Skeletal muscle tissue (tissue), 5 donors: ENCODE measurements around the gene RAD51. TPM values are rescaled to one million over a fixed set of nuclear protein-coding genes. Genes with fewer than 3 reads are reported as not detected.

ENCODE experiments used
- H3K27ac ChIP-seq: one replicate; pipeline ENCODE4 v1.7.0; 2013; ENCODE audit warnings: mild to moderate bottlenecking, low read depth, low read length, inconsistent platforms
- H3K27me3 ChIP-seq, 3 donors: one replicate each; pipeline ENCODE4 v1.7.0; 2013; ENCODE audit warnings: low read length in 3 of 3; ENCODE audit not compliant: control insufficient read depth in 3 of 3, insufficient read depth in 3 of 3
- H3K36me3 ChIP-seq, 3 donors: one replicate each; pipeline ENCODE4 v1.7.0; 2013; ENCODE audit warnings: low read length in 3 of 3; ENCODE audit not compliant: control insufficient read depth in 3 of 3, insufficient read depth in 3 of 3
- H3K4me1 ChIP-seq, 3 donors: one replicate each; pipeline ENCODE4 v1.7.0; 2013; ENCODE audit warnings: low read length in 3 of 3, mild to moderate bottlenecking in 3 of 3; ENCODE audit not compliant: control insufficient read depth in 3 of 3, insufficient read depth in 3 of 3
- H3K4me3 ChIP-seq, 3 donors: one replicate each; pipeline ENCODE4 v1.7.0; 2013; ENCODE audit warnings: low read length in 3 of 3
- H3K9ac ChIP-seq, 3 donors: one replicate each; pipeline ENCODE4 v1.7.0; 2013; ENCODE audit warnings: low read length in 3 of 3, mild to moderate bottlenecking in 3 of 3, moderate library complexity in 2 of 3, low read depth in 1 of 3
- H3K9me3 ChIP-seq, 3 donors: one replicate each; pipeline ENCODE4 v1.7.0; 2013; ENCODE audit warnings: low read length in 3 of 3; ENCODE audit not compliant: control insufficient read depth in 3 of 3
- small RNA-seq: library from RNA; depleted of rRNA; stranded (forward); fragments of <200 nt; gene quantifications from one replicate; pipeline ENCODE3, GENCODE V24; 2014
- total RNA-seq: library from RNA; depleted of rRNA; stranded (reverse); fragments of >200 nt; gene quantifications from one replicate; pipeline ENCODE4 v1.2.3, GENCODE V29; 2014
- donor health status: Osteomylitis.

Gene RAD51
- total RNA-seq, 1 donor from 2014 or later = 1.6 TPM

DNA sequence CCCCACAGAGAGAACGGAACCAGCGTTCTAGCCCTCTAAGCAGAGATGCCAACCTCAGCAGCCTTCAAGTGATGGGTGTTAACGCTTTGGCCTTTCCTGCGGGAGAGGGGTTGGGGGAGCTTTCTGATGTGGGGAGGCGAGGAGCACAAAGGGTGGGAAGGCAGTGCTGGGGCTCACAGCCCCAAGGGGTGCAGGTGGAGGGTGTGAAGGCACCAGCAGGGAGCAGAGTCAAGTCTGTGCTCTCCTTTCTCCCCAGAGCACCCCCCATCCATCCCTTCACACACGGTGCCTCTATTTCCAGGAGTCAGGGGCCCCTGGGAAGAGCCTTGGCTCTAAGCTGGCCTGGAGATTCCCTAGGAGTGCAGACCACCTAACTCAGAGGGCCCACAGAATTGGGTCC, 78.9 kb downstream of the RAD51 start:
- peaks cover 59 to 64% (median 61%) of the 10 kb centered on the region in 3 donors for H3K36me3 ChIP-seq
- H3K9ac ChIP-seq = no peak overlapping the region
- H3K9me3 ChIP-seq = no peaks in the 10 kb centered on the region

DNA sequence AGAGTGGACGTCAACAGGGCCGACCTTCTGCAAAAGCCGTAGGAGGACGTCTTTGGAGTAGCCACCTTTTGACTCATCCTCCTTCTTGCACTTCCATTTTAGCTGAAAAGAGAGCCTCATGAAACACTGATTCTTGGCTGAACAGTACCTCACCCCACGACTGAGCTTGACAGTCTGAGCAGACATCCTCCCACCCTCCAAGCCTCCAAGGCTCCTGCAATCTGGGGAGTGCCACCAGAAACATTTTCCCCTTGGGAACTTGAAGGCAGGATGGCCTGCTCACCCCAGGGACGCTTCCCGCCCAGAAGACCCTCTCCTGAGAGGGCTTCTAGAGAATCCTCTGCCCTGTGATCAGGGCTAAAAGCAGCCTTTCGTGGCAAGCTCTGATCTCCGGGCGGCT, 80.0 kb downstream of the RAD51 start:
- H3K4me3 ChIP-seq = no peak overlapping the region
- H3K4me1 ChIP-seq = peaks cover 4 to 10% (median 9%) of the 10 kb centered on the region in 3 donors
- H3K27me3 ChIP-seq = no peaks in the 10 kb centered on the region
- no peak overlapping the region for H3K9ac ChIP-seq
- no peaks in the 10 kb centered on the region for H3K9me3 ChIP-seq
- no peak overlapping the region for H3K27ac ChIP-seq
- peaks cover 67 to 72% (median 72%) of the 10 kb centered on the region in 3 donors for H3K36me3 ChIP-seq

More for the DNA sequence above, 78.9 kb downstream of the RAD51 start:
- Histone ChIP-seq H3K27ac (no peak overlapping the region), H3K4me3 (no peak overlapping the region), H3K27me3 (no peaks in the 10 kb centered on the region), H3K4me1 (peaks cover 7 to 17% (median 12%) of the 10 kb centered on the region in 3 donors)

DNA sequence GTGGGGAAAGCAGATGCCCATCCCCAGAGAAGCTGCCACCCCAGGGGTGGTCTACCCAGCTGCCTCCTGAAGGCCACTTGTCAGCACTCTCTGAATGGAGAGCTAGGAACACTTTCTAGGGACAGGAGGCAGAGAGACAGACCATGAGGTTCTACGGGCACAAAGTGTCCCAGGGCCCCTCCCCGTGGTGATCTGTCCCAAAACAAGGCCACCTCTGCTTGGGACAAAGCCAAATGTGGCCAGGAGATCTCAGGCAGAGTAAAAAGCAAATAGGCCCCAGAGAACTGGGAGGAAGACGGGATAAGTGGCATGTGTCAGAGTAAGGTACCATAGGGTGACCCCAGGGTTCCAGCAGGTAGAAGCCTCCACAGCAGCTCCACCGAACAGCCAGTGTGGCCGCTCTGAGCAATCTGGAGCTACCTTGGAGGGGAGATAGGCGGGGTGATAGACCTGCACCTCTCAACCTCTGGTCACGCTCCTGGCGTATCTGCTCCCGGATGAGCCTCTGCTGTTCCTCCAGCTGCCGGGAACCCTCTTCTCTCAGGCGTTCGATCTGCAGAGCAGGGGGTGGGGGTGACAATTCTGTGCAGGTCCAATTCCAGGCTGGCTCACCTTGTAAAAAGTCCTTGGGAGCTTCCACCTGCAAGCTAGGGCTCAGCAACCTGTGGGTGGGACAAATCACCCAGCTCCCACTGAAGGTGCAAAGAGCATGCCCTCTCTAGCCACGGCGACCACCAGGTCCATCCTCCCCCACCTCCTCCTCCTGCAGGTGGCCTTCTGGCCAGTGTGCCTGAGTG, 81.0 kb downstream of the RAD51 start:
- H3K36me3 ChIP-seq = peaks cover 67 to 70% (median 68%) of the 10 kb centered on the region in 3 donors
- H3K4me3 ChIP-seq = no peak overlapping the region
- no peak overlapping the region for H3K9ac ChIP-seq
- peaks cover 4 to 10% (median 9%) of the 10 kb centered on the region in 3 donors for H3K4me1 ChIP-seq
- no peak overlapping the region for H3K27ac ChIP-seq
- no peaks in the 10 kb centered on the region for H3K27me3 ChIP-seq
- H3K9me3 ChIP-seq = no peaks in the 10 kb centered on the region

DNA sequence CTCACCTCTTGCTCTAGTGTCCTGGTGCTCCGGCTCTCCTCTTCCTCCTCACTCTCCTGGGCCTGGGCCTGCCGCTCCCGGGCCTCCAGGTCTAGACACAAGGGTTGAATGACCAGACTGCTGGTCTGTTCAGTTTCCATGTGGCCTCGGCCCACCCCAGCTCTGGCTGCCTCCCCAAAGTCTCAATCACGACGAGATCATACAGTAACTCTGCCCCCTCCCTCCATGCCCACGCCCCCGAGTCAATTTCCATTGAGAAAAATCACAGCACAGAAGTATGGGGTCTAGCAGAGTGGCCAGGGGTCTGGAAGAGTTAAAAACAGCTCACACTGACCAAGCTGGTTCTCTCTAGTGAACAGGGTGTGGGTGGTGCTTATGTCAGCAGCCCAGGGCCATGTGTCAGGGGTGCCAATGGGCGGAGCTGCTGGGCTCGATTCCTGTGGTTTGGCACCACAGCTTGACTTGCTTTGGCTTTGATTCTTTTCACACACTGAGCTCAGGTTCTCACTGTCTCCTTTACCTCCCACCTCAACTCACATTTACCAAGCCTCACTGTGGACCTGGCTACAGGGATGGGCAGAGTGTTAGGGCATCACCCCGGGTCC, 81.7 kb downstream of the RAD51 start:
- Histone ChIP-seq H3K9me3 (no peaks in the 10 kb centered on the region), H3K27me3 (no peaks in the 10 kb centered on the region), H3K27ac (peak overlapping the region; percentile 21), H3K4me1 (peaks cover 4 to 10% (median 9%) of the 10 kb centered on the region in 3 donors), H3K36me3 (peaks cover 63 to 66% (median 64%) of the 10 kb centered on the region in 3 donors), H3K9ac (no peak overlapping the region), H3K4me3 (no peak overlapping the region)

Small RNAs within 50 kb of the gene (small RNA-seq; reads per million reads assigned to genes)
- not detected for gene SUMO2P15

Other genes with a start within 250 kb of the RAD51 start
- gene CHST14, start 224.2 kb upstream of the RAD51 start, total RNA-seq = 6.8 TPM
- 11.0 TPM for gene CCDC32, start 130.1 kb upstream of the RAD51 start, total RNA-seq
- 10.4 TPM for gene RPUSD2, start 125.9 kb upstream of the RAD51 start, total RNA-seq
- 6.3 TPM for gene KNL1, start 100.9 kb upstream of the RAD51 start, total RNA-seq
- 14.6 TPM for gene RMDN3, start 60.1 kb downstream of the RAD51 start, total RNA-seq
- 1.6 TPM for gene GCHFR, start 68.9 kb downstream of the RAD51 start, total RNA-seq
- not detected for gene C15orf62, start 74.8 kb downstream of the RAD51 start, total RNA-seq
- gene ZFYVE19, start 111.9 kb downstream of the RAD51 start, total RNA-seq = 19.8 TPM
- gene DNAJC17, start 112.3 kb downstream of the RAD51 start, total RNA-seq = 10.4 TPM
- not detected for gene PPP1R14D, start 133.5 kb downstream of the RAD51 start, total RNA-seq
- gene SPINT1, start 148.9 kb downstream of the RAD51 start, total RNA-seq = under 0.01 TPM
- 1.0 TPM for gene RHOV, start 179.1 kb downstream of the RAD51 start, total RNA-seq
- gene VPS18, start 199.3 kb downstream of the RAD51 start, total RNA-seq = 20.9 TPM
- 11.5 TPM for gene DLL4, start 234.2 kb downstream of the RAD51 start, total RNA-seq